Measurements from ENCODE around the gene FBN1. TPM values are rescaled to one million over a fixed set of nuclear protein-coding genes. Genes with fewer than 3 reads are reported as not detected.

Gene FBN1
- total and polyA plus RNA-seq, 2 experiments from 2014 or later, result 1.9 to 3.8 TPM

DNA sequence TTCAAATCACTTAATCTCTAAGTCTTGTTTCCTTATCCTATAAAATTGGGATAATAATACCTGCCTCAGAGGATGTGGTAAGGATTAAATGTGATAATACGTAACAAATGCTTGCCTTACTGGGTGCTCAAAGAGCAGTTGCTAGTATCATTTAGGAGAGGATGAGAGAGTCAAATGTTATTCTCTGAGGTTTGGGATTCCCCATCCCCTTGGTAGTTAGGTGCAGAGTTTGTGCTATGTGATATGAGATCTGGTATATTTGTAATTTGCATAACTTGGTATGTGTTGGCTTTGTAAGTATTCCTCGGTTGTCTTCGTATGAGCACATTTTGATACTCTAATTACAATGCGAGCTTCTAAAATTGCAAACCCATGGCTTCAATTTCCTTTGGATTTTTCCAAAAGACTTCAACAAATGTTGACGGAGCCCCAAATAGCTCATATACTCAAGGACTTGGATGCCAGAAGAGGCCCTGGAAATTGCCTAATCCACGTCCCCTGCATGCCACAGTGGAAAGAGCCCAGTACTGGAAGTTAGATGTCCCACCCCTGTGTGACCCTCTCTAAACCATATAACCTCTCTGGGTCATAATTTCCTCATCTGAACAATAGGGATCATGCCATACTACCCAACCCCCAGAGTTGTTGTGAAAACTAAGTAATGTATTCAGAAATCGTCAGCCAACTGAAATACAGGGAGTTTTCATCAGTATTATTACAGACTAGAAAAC is 85.0 kb downstream of the FBN1 start (continued):
- TF ChIP-seq ZNF331 (CRISPR knock-in tag; IDR thresholded peaks at IDR 0.05; ENCODE audit: low read depth), result no peak
- TF ChIP-seq, protein P1, sequence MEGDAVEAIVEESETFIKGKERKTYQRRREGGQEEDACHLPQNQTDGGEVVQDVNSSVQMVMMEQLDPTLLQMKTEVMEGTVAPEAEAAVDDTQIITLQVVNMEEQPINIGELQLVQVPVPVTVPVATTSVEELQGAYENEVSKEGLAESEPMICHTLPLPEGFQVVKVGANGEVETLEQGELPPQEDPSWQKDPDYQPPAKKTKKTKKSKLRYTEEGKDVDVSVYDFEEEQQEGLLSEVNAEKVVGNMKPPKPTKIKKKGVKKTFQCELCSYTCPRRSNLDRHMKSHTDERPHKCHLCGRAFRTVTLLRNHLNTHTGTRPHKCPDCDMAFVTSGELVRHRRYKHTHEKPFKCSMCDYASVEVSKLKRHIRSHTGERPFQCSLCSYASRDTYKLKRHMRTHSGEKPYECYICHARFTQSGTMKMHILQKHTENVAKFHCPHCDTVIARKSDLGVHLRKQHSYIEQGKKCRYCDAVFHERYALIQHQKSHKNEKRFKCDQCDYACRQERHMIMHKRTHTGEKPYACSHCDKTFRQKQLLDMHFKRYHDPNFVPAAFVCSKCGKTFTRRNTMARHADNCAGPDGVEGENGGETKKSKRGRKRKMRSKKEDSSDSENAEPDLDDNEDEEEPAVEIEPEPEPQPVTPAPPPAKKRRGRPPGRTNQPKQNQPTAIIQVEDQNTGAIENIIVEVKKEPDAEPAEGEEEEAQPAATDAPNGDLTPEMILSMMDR (conservative IDR thresholded peaks at IDR 0.05; ENCODE audit: low read depth in 2 of 2), result no peak
- TF ChIP-seq POLR2AphosphoS5 (IDR thresholded peaks at IDR 0.05; ENCODE audit: low read depth), result no peak

DNA sequence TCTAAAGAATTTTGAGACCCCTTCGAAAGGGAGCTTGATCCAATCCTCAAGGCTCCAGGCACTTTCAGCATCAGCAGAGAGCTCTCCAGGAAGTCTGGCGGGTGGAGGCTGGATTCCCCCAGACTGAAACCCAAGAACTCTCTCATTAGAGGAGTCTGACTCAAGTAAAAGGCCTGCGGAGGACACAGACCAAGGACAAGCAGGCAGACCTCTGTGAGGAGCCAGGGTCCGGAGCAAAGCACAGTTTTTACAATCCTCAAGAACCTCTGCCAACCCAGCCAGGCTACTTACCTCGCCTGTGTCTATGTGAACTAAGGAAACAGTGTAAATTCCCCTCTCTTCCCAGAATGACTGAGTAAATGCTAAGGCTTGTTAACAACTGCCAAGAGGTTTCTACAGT is 86.2 kb downstream of the FBN1 start:
- Histone ChIP-seq H3F3A (replicated peaks; ENCODE audit: low read depth) (no peaks in the 10 kb centered on the region), H3K9me2 (ENCODE audit: insufficient read depth) (no peaks in the 10 kb centered on the region), H3K4me3 (no peak overlapping the region), H3K4me2 (no peak overlapping the region), H3K36me3 (ENCODE audit: insufficient read depth) (no peaks in the 10 kb centered on the region), H3K79me2 (replicated peaks; ENCODE audit: insufficient read depth) (no peaks in the 10 kb centered on the region), H3K27ac (ENCODE audit: low read depth) (no peak overlapping the region), H3K27me3 (ENCODE audit: insufficient read depth) (no peaks in the 10 kb centered on the region), H3K4me1 (ENCODE audit: insufficient read depth) (no peaks in the 10 kb centered on the region), H2AFZ (peak overlapping the region; percentile 21; the same call in 1 of the 2 replicates), H4K20me1 (replicated peaks; ENCODE audit: insufficient read depth) (no peaks in the 10 kb centered on the region)
- no peaks in the 10 kb centered on the region for H3K36me3 Mint-ChIP-seq (ENCODE audit: low read depth)
- H3K9me3 Mint-ChIP-seq, result no peaks in the 10 kb centered on the region
- ATAC-seq, result peak; percentile 89
- H3K4me3 Mint-ChIP-seq, result no peak overlapping the region
- H3K27me3 Mint-ChIP-seq (ENCODE audit: insufficient read depth, low read depth, poor library complexity), result peaks cover 2% of the 10 kb centered on the region
- no peak overlapping the region for H3K27ac Mint-ChIP-seq
- H3K4me1 Mint-ChIP-seq, result peaks cover 6% of the 10 kb centered on the region
- peak; percentile 38 for DNase-seq (ENCODE audit: low spot score)
- TF ChIP-seq STAT1 (IDR thresholded peaks at IDR 0.05; ENCODE audit: unreplicated experiment), result no peak
- TF ChIP-seq POLR2AphosphoS5 (IDR thresholded peaks at IDR 0.05; ENCODE audit: low read depth), result no peak
- TF ChIP-seq REST (IDR thresholded peaks at IDR 0.05; ENCODE audit: unreplicated experiment), result no peak
- no peak for TF ChIP-seq JUNB (IDR thresholded peaks at IDR 0.05; ENCODE audit: unreplicated experiment)
- TF ChIP-seq, protein P2, sequence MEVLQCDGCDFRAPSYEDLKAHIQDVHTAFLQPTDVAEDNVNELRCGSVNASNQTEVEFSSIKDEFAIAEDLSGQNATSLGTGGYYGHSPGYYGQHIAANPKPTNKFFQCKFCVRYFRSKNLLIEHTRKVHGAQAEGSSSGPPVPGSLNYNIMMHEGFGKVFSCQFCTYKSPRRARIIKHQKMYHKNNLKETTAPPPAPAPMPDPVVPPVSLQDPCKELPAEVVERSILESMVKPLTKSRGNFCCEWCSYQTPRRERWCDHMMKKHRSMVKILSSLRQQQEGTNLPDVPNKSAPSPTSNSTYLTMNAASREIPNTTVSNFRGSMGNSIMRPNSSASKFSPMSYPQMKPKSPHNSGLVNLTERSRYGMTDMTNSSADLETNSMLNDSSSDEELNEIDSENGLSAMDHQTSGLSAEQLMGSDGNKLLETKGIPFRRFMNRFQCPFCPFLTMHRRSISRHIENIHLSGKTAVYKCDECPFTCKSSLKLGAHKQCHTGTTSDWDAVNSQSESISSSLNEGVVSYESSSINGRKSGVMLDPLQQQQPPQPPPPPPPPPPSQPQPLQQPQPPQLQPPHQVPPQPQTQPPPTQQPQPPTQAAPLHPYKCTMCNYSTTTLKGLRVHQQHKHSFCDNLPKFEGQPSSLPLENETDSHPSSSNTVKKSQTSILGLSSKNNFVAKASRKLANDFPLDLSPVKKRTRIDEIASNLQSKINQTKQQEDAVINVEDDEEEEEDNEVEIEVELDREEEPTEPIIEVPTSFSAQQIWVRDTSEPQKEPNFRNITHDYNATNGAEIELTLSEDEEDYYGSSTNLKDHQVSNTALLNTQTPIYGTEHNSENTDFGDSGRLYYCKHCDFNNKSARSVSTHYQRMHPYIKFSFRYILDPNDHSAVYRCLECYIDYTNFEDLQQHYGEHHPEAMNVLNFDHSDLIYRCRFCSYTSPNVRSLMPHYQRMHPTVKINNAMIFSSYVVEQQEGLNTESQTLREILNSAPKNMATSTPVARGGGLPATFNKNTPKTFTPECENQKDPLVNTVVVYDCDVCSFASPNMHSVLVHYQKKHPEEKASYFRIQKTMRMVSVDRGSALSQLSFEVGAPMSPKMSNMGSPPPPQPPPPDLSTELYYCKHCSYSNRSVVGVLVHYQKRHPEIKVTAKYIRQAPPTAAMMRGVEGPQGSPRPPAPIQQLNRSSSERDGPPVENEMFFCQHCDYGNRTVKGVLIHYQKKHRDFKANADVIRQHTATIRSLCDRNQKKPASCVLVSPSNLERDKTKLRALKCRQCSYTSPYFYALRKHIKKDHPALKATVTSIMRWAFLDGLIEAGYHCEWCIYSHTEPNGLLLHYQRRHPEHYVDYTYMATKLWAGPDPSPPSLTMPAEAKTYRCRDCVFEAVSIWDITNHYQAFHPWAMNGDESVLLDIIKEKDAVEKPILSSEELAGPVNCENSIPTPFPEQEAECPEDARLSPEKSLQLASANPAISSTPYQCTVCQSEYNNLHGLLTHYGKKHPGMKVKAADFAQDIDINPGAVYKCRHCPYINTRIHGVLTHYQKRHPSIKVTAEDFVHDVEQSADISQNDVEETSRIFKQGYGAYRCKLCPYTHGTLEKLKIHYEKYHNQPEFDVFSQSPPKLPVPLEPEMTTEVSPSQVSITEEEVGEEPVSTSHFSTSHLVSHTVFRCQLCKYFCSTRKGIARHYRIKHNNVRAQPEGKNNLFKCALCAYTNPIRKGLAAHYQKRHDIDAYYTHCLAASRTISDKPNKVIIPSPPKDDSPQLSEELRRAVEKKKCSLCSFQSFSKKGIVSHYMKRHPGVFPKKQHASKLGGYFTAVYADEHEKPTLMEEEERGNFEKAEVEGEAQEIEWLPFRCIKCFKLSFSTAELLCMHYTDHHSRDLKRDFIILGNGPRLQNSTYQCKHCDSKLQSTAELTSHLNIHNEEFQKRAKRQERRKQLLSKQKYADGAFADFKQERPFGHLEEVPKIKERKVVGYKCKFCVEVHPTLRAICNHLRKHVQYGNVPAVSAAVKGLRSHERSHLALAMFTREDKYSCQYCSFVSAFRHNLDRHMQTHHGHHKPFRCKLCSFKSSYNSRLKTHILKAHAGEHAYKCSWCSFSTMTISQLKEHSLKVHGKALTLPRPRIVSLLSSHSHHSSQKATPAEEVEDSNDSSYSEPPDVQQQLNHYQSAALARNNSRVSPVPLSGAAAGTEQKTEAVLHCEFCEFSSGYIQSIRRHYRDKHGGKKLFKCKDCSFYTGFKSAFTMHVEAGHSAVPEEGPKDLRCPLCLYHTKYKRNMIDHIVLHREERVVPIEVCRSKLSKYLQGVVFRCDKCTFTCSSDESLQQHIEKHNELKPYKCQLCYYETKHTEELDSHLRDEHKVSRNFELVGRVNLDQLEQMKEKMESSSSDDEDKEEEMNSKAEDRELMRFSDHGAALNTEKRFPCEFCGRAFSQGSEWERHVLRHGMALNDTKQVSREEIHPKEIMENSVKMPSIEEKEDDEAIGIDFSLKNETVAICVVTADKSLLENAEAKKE (CRISPR knock-in tag; IDR thresholded peaks at IDR 0.05), result no peak
- TF ChIP-seq NANOG (IDR thresholded peaks at IDR 0.05; ENCODE audit: borderline replicate concordance), result no peak
- no peak for TF ChIP-seq CREB1 (CRISPR knock-in tag; IDR thresholded peaks at IDR 0.05; ENCODE audit: low read depth)
- no peak for TF ChIP-seq ZNF114 (CRISPR knock-in tag; IDR thresholded peaks at IDR 0.05)
- TF ChIP-seq EZH2 (IDR thresholded peaks at IDR 0.05; ENCODE audit: low read depth, unreplicated experiment), result no peak
